Measurements from ENCODE around the gene ERG28.

- TF ChIP-seq REST (IDR thresholded peaks at IDR 0.05; ENCODE audit: insufficient replicate concordance, low read depth) (no peak), CTCF (IDR thresholded peaks at IDR 0.05; ENCODE audit: insufficient read depth, low read length) (no peak), POLR2AphosphoS5 (IDR thresholded peaks at IDR 0.05; ENCODE audit: low read depth) (no peak), GABPA (IDR thresholded peaks at IDR 0.05; ENCODE audit: low read depth) (no peak), SPI1 (IDR thresholded peaks at IDR 0.05; ENCODE audit: borderline replicate concordance, low read depth) (no peak)
Observed at GRCh38 chr14:75673345-75674035, 12.8 kb upstream of the ERG28 start.

Measured in HL-60 (cell line).